GM12872 (cell line): ENCODE measurements around the gene CEACAM3.

ENCODE experiments used
- CTCF ChIP-seq: IDR thresholded peaks from 3 replicates; pipeline ENCODE4 v1.5.1; 2011; ENCODE audit warnings: low read depth, mild to moderate bottlenecking, low read length, moderate library complexity; ENCODE audit not compliant: insufficient read depth

CEACAM3 gene

GRCh38 chr19:41785653-41786052, 10.7 kb upstream of the CEACAM3 start:
- peak; percentile 79 for TF ChIP-seq CTCF

GRCh38 chr19:41787055-41787454, 9.3 kb upstream of the CEACAM3 start:
- TF ChIP-seq CTCF: no peak

- peak; percentile 88 for TF ChIP-seq CTCF
These were observed 3.6 kb upstream of the CEACAM3 start for GRCh38 chr19:41792513-41793413.

- TF ChIP-seq CTCF: no peak
These were observed 3.0 kb upstream of the CEACAM3 start for GRCh38 chr19:41793414-41793727.

GRCh38 chr19:41795031-41795461, 1.3 kb upstream of the CEACAM3 start:
- peak; percentile 88 for TF ChIP-seq CTCF

- TF ChIP-seq CTCF: no peak
These were observed 514 bp downstream of the CEACAM3 start for GRCh38 chr19:41796901-41797300.

GRCh38 chr19:41799444-41800000, 3.1 kb downstream of the CEACAM3 start:
- no peak for TF ChIP-seq CTCF
